ENCODE results near the gene DYSF.

DYSF gene

GRCh38 chr2:71704131-71704561 is 250.8 kb downstream of the DYSF start:
- H3K27me3 ChIP-seq (ENCODE audit: control insufficient read depth, insufficient read depth, low read length) = no peaks in the 10 kb centered on the region
- H3K36me3 ChIP-seq (ENCODE audit: control insufficient read depth, insufficient read depth, low read length) = no peaks in the 10 kb centered on the region
- no peak overlapping the region for H3K4me3 ChIP-seq (ENCODE audit: low read depth, low read length)
- no peak overlapping the region for H3K9ac ChIP-seq (ENCODE audit: low read depth, low read length)
- H3K4me1 ChIP-seq (ENCODE audit: control insufficient read depth, insufficient read depth, low read length) = no peaks in the 10 kb centered on the region
- H3K9me3 ChIP-seq (ENCODE audit: control insufficient read depth, insufficient read depth, low read length) = no peaks in the 10 kb centered on the region

GRCh38 chr2:71704688-71705087 is 251.3 kb downstream of the DYSF start:
- H3K4me3 ChIP-seq (ENCODE audit: low read depth, low read length) = no peak overlapping the region
- no peaks in the 10 kb centered on the region for H3K36me3 ChIP-seq (ENCODE audit: control insufficient read depth, insufficient read depth, low read length)
- H3K9me3 ChIP-seq (ENCODE audit: control insufficient read depth, insufficient read depth, low read length) = no peaks in the 10 kb centered on the region
- no peaks in the 10 kb centered on the region for H3K27me3 ChIP-seq (ENCODE audit: control insufficient read depth, insufficient read depth, low read length)
- no peaks in the 10 kb centered on the region for H3K4me1 ChIP-seq (ENCODE audit: control insufficient read depth, insufficient read depth, low read length)
- no peak overlapping the region for H3K9ac ChIP-seq (ENCODE audit: low read depth, low read length)

- Histone ChIP-seq H3K9me3 (ENCODE audit: control insufficient read depth, insufficient read depth, low read length) (no peaks in the 10 kb centered on the region), H3K4me3 (ENCODE audit: low read depth, low read length) (no peak overlapping the region), H3K27me3 (ENCODE audit: control insufficient read depth, insufficient read depth, low read length) (no peaks in the 10 kb centered on the region), H3K4me1 (ENCODE audit: control insufficient read depth, insufficient read depth, low read length) (no peaks in the 10 kb centered on the region), H3K36me3 (ENCODE audit: control insufficient read depth, insufficient read depth, low read length) (no peaks in the 10 kb centered on the region), H3K9ac (ENCODE audit: low read depth, low read length) (no peak overlapping the region)
These were observed 252.0 kb downstream of the DYSF start for GRCh38 chr2:71705171-71705960.

GRCh38 chr2:71706121-71706520 is 252.8 kb downstream of the DYSF start:
- no peaks in the 10 kb centered on the region for H3K9me3 ChIP-seq (ENCODE audit: control insufficient read depth, insufficient read depth, low read length)
- H3K9ac ChIP-seq (ENCODE audit: low read depth, low read length) = no peak overlapping the region
- H3K27me3 ChIP-seq (ENCODE audit: control insufficient read depth, insufficient read depth, low read length) = no peaks in the 10 kb centered on the region
- no peak overlapping the region for H3K4me3 ChIP-seq (ENCODE audit: low read depth, low read length)
- no peaks in the 10 kb centered on the region for H3K4me1 ChIP-seq (ENCODE audit: control insufficient read depth, insufficient read depth, low read length)
- no peaks in the 10 kb centered on the region for H3K36me3 ChIP-seq (ENCODE audit: control insufficient read depth, insufficient read depth, low read length)

- Histone ChIP-seq H3K4me1 (ENCODE audit: control insufficient read depth, insufficient read depth, low read length) (no peaks in the 10 kb centered on the region), H3K27me3 (ENCODE audit: control insufficient read depth, insufficient read depth, low read length) (no peaks in the 10 kb centered on the region), H3K36me3 (ENCODE audit: control insufficient read depth, insufficient read depth, low read length) (no peaks in the 10 kb centered on the region), H3K4me3 (ENCODE audit: low read depth, low read length) (no peak overlapping the region), H3K9ac (ENCODE audit: low read depth, low read length) (no peak overlapping the region), H3K9me3 (ENCODE audit: control insufficient read depth, insufficient read depth, low read length) (no peaks in the 10 kb centered on the region)
These were observed 253.5 kb downstream of the DYSF start for GRCh38 chr2:71706836-71707235.

- no peaks in the 10 kb centered on the region for H3K9me3 ChIP-seq (ENCODE audit: control insufficient read depth, insufficient read depth, low read length)
- H3K27me3 ChIP-seq (ENCODE audit: control insufficient read depth, insufficient read depth, low read length) = no peaks in the 10 kb centered on the region
- no peaks in the 10 kb centered on the region for H3K4me1 ChIP-seq (ENCODE audit: control insufficient read depth, insufficient read depth, low read length)
- H3K4me3 ChIP-seq (ENCODE audit: low read depth, low read length) = no peak overlapping the region
- H3K36me3 ChIP-seq (ENCODE audit: control insufficient read depth, insufficient read depth, low read length) = no peaks in the 10 kb centered on the region
- no peak overlapping the region for H3K9ac ChIP-seq (ENCODE audit: low read depth, low read length)
These were observed 257.2 kb downstream of the DYSF start for GRCh38 chr2:71710367-71711132.

- H3K4me1 ChIP-seq (ENCODE audit: control insufficient read depth, insufficient read depth, low read length) = no peaks in the 10 kb centered on the region
- H3K9me3 ChIP-seq (ENCODE audit: control insufficient read depth, insufficient read depth, low read length) = no peaks in the 10 kb centered on the region
- no peaks in the 10 kb centered on the region for H3K27me3 ChIP-seq (ENCODE audit: control insufficient read depth, insufficient read depth, low read length)
- no peak overlapping the region for H3K9ac ChIP-seq (ENCODE audit: low read depth, low read length)
- no peak overlapping the region for H3K4me3 ChIP-seq (ENCODE audit: low read depth, low read length)
- no peaks in the 10 kb centered on the region for H3K36me3 ChIP-seq (ENCODE audit: control insufficient read depth, insufficient read depth, low read length)
These were observed 257.9 kb downstream of the DYSF start for GRCh38 chr2:71711133-71711855.

- Histone ChIP-seq H3K9ac (ENCODE audit: low read depth, low read length) (no peak overlapping the region), H3K4me3 (ENCODE audit: low read depth, low read length) (no peak overlapping the region), H3K9me3 (ENCODE audit: control insufficient read depth, insufficient read depth, low read length) (no peaks in the 10 kb centered on the region), H3K27me3 (ENCODE audit: control insufficient read depth, insufficient read depth, low read length) (no peaks in the 10 kb centered on the region), H3K36me3 (ENCODE audit: control insufficient read depth, insufficient read depth, low read length) (no peaks in the 10 kb centered on the region), H3K4me1 (ENCODE audit: control insufficient read depth, insufficient read depth, low read length) (no peaks in the 10 kb centered on the region)
These were observed 258.9 kb downstream of the DYSF start for GRCh38 chr2:71712158-71712818.

GRCh38 chr2:71713581-71714580 is 260.5 kb downstream of the DYSF start:
- no peak overlapping the region for H3K4me3 ChIP-seq (ENCODE audit: low read depth, low read length)
- H3K36me3 ChIP-seq (ENCODE audit: control insufficient read depth, insufficient read depth, low read length) = no peaks in the 10 kb centered on the region
- H3K4me1 ChIP-seq (ENCODE audit: control insufficient read depth, insufficient read depth, low read length) = no peaks in the 10 kb centered on the region
- no peak overlapping the region for H3K9ac ChIP-seq (ENCODE audit: low read depth, low read length)
- no peaks in the 10 kb centered on the region for H3K9me3 ChIP-seq (ENCODE audit: control insufficient read depth, insufficient read depth, low read length)
- no peaks in the 10 kb centered on the region for H3K27me3 ChIP-seq (ENCODE audit: control insufficient read depth, insufficient read depth, low read length)

GRCh38 chr2:71714601-71715240 is 261.4 kb downstream of the DYSF start:
- Histone ChIP-seq H3K27me3 (ENCODE audit: control insufficient read depth, insufficient read depth, low read length) (no peaks in the 10 kb centered on the region), H3K36me3 (ENCODE audit: control insufficient read depth, insufficient read depth, low read length) (no peaks in the 10 kb centered on the region), H3K4me1 (ENCODE audit: control insufficient read depth, insufficient read depth, low read length) (no peaks in the 10 kb centered on the region), H3K4me3 (ENCODE audit: low read depth, low read length) (no peak overlapping the region), H3K9ac (ENCODE audit: low read depth, low read length) (no peak overlapping the region), H3K9me3 (ENCODE audit: control insufficient read depth, insufficient read depth, low read length) (no peaks in the 10 kb centered on the region)
